ENCODE measurements around the gene ZFP64. TPM values are rescaled to one million over a fixed set of nuclear protein-coding genes. Genes with fewer than 3 reads are reported as not detected.

ZFP64 gene
- total RNA-seq, 1 experiment from 2014 or later: 14.6 TPM

DNA sequence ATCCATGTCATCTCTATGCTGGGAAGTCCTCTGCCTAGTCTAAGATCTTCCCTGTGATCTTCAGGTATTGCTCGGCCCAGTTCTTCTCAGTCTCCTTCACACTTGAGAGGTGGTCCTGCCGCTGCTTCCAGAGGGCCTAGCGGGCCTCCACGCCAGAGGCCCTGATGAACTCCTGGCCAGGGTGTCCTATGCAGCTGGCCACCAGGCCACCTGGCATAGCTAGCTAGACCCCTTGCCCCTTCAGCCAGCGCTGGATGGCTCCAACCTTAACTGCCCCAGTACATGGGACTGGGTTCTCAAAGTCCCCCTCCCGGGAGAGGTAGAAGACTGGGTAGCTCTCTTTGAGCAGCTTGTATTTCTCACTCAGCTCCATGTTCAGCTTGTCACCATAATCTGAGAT is 81.1 kb downstream of the ZFP64 start:
- DNase-seq (ENCODE audit: low read depth): no peak

DNA sequence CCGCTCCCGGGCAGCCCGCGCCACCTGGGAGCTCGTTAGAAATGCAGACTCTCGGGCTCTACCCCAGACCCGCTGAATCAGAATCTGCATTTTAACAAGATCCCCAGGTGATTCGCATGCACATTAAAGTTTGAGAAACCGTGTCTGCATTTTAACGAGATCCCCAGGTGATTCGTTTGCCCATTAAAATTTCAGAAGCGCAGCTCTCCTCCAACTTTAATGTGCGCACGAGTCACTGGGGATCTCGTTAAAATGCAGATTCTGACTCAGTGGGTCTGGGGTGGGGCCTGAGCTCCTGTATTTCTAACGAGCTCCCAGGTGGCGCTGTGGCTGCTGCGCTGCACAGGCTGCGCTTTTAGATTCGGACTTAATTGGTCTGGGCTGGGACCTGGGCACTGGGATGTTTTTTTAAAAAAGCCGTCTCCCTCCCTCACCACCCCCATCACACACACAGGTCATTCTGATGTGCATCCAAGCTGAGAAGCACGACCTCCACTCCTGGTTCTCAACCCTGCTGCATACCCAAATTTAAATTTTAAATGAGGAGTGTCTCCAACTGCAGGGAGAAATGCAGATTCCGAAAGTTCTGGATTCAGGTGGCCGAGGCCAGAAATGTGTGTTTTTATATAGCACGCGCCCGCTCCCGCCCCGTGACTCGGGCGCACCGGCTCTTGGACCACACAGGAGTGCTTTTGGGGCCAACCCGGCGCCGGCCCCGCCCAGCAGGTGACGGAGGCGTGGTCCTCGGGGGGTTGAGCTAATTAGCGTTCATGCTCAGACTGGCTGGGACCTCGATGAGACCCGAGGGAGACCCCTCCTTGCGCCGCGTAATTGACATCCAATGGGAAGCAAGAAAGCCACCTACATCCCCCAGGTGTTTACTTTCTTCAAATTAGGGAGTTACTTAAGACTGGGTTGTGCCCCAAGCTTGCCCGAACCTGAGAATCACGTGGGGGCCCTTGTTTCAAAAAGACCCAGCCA is 85.8 kb downstream of the ZFP64 start:
- DNase-seq (ENCODE audit: low read depth): no peak

DNA sequence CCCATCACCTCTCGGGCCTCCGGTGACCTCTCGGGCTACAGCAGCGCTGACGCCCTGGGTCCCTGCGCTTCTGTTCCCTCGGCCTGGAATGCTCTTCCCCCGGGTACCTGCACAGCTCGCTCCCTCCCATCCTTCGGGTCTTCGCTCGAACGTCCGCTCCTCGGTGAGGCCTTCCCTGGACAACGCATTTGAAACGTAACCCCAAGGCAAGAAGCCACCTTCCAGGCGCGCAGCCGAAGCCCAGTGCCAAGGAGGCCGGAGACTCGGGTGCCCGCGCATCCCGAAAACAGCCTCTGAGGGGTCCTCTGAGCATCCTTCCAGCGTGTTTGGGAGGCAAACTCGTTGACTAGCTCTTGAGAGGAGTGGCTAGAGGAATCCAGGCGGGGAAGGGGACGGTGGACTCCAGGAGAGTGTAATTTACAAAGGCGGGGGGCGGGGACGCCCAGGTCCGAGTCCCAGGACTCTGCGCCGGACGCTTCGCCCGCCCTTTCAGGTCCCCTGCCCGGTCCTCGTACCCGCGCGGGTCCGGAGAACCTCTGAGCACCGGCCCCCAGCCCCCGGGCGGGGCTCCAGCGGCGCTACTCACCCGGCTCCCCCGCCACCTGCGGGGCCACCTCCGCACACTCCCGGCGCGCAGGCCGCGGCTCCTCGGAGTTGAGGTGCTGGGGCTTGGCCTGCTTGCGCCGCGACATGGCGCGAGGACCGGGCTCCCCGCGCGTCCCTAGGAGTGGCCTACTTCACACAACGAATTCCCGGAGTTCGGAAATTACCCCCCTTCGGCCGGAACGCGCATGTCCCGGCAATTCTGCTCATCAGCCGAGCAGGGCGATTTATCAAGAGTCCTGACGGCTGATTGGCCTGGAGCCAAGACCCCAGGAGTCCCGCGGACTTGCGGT is 86.8 kb downstream of the ZFP64 start:
- DNase-seq (ENCODE audit: low read depth): no peak

DNA sequence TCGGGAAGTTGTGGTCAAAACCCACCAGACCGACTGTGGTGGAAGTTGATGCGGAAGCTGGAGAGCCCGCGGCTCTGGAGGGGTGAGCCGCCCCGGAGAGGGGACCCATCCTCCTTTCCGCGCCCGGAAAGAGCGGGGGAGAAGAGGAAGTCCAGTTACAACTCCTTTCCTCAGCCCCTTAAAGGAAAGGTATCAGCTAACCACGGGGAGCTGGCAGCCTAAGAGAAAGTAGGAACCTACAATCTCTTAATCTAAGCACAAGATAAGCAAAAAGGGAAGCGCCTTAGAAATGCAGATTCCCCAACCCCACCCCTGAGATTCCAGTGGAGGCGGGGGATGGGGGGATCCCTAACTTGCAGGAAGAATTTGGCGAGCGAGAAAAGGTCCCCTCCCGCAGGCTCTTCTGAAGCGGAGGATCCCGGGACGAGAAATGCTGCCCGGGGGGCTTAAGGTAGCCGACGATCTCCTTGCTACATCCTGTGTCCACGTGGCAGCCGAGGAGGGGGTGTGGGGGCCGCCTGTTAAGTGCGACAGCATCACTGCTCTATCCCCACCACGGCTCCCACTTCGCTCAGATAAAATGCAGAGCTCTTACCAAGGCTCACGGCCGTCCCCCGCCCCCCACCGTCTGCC is 87.5 kb downstream of the ZFP64 start:
- no peak for DNase-seq (ENCODE audit: low read depth)

DNA sequence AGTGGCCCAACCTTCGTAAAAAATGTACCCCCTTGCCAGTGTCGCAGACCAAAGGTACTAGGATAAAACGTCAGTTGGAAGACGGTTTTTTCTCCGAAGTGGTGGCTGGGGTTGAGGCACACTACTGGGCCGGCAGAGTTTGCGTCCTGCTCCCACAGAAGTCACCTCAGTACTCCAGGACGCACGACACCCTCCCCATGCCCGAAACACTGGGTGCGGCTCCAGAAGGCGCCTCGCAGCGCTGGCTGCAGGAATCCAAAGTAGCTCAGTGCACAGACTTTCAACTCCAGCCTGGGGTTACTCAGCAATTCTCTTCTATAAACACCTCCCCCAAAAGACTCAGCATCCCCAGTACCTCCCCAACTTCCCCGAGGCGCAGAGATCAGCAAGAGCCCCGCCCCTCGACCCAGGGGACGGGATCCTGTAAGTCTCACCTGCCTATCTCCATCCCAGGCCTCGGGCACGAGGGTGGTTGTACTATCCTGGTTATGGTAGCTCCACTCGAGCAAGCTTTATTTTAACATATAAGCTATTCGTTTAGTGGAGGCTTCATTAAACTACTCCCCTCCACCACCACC is 88.2 kb downstream of the ZFP64 start:
- no peak for DNase-seq (ENCODE audit: low read depth)

DNA sequence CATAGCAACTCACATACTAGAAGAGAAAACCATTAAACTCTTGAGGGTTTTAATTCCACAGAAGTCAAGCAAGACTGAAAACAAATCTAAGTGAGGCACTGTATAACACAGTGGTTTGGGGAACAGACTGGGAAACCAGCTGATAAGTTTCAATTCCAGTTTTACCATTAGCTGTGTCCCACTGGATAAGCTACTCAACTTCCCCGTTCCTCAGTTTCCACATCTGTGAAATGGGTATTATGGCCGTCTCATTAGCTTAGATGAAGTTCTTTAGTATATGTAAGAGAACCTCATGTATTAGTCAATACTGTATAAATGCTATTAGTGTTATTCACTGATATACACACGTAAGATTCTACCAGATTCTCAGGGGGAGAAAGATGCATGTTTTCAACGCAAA is 89.0 kb downstream of the ZFP64 start:
- DNase-seq (ENCODE audit: low read depth): no peak

DNA sequence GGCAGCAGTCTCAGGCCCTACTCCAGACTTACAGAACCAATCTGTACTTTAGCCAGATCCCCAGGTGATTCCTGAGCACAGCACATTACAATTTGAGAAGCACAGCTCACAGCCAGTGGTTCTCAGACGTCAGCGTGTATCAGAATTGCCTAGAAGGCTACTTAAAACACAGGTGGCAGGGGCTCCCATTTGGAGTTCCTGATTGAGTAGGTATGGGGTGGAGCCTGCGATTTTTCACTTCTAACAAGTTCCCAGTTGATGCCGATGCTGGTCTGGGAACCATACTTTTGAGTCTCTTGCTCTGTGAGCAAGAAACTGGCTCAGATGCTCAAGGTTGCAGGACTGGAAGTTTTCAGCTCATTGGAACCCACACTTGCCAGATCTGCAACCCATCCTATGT is 89.5 kb downstream of the ZFP64 start:
- no peak for DNase-seq (ENCODE audit: low read depth)
